OCI-LY1 (cell line): ENCODE data around the gene SLC15A5.

ENCODE experiments used
- H2AFZ ChIP-seq: fragments of 200-600 bp; sonication (generic), shearing (Covaris generic); 2 replicates; pipeline ENCODE4 v1.6.0; 2014; ENCODE audit warnings: antibody characterized with exemption, mild to moderate bottlenecking, low read length
- H3F3A ChIP-seq: fragments of 200-600 bp; sonication (generic), shearing (Covaris generic); 2 replicates; pipeline ENCODE4 v1.6.0; 2014; ENCODE audit warnings: mild to moderate bottlenecking, antibody characterized with exemption, low read length, moderate library complexity; ENCODE audit not compliant: insufficient read depth
- H3K27ac ChIP-seq: fragments of 200-600 bp; sonication (generic); 2 replicates; pipeline ENCODE4 v1.5.1; 2014; ENCODE audit warnings: low read length, mixed run types, mild to moderate bottlenecking, low read depth; ENCODE audit not compliant: poor library complexity, severe bottlenecking
- H3K27me3 ChIP-seq: fragments of 200-600 bp; sonication (generic); 2 replicates; pipeline ENCODE4 v1.6.0; 2014; ENCODE audit warnings: antibody characterized with exemption, mild to moderate bottlenecking, low read length, moderate library complexity; ENCODE audit not compliant: insufficient read depth
- H3K36me3 ChIP-seq: fragments of 200-600 bp; sonication (generic); 2 replicates; pipeline ENCODE4 v1.6.1; 2014; ENCODE audit warnings: mild to moderate bottlenecking, antibody characterized with exemption, low read length, moderate library complexity, mixed read lengths; ENCODE audit not compliant: insufficient read depth
- H3K4me1 ChIP-seq: fragments of 200-600 bp; sonication (generic); 2 replicates; pipeline ENCODE4 v1.5.1; 2014; ENCODE audit warnings: mild to moderate bottlenecking, low read length, moderate library complexity; ENCODE audit not compliant: insufficient read depth, severe bottlenecking
- H3K4me2 ChIP-seq: fragments of 200-600 bp; sonication (generic), shearing (Covaris generic); 2 replicates; pipeline ENCODE4 v1.6.1; 2014; ENCODE audit warnings: low read length
- H3K4me3 ChIP-seq: fragments of 200-600 bp; sonication (generic); 2 replicates; pipeline ENCODE4 v1.5.1; 2014; ENCODE audit warnings: low read length, low read depth, mild to moderate bottlenecking, mixed read lengths; ENCODE audit not compliant: poor library complexity, severe bottlenecking
- H3K79me2 ChIP-seq: fragments of 200-600 bp; shearing (Covaris generic); 2 replicates; pipeline ENCODE4 v1.6.1; 2016; ENCODE audit warnings: mixed run types, low read length, mixed read lengths; ENCODE audit not compliant: insufficient read depth
- H3K9ac ChIP-seq: fragments of 200-600 bp; sonication (generic), shearing (Covaris generic); 2 replicates; pipeline ENCODE4 v1.6.1; 2014; ENCODE audit warnings: mild to moderate bottlenecking, low read length, mixed read lengths
- H3K9me2 ChIP-seq: fragments of 200-600 bp; sonication (generic), shearing (Covaris generic); 2 replicates; pipeline ENCODE4 v1.6.1; 2014; ENCODE audit warnings: low read depth, mild to moderate bottlenecking, low read length, mixed read lengths
- H3K9me3 ChIP-seq: fragments of 200-600 bp; shearing (Covaris generic); 2 replicates; pipeline ENCODE4 v1.6.1; 2014; ENCODE audit warnings: low read length, mixed read lengths
- H4K20me1 ChIP-seq: fragments of 200-600 bp; sonication (generic), shearing (Covaris generic); 2 replicates; pipeline ENCODE4 v1.6.0; 2016; ENCODE audit warnings: mild to moderate bottlenecking, low read length; ENCODE audit not compliant: insufficient read depth
- CTCF ChIP-seq: fragments of 200-600 bp; sonication (generic), shearing (Covaris generic); IDR thresholded peaks from 2 replicates; pipeline ENCODE4 v1.5.1; 2017; ENCODE audit warnings: mild to moderate bottlenecking, antibody characterized with exemption, low read length, moderate library complexity, mixed read lengths
- EZH2 ChIP-seq: fragments of 200-600 bp; sonication (generic), shearing (Covaris generic); IDR thresholded peaks from 2 replicates; pipeline ENCODE4 v1.8.0; 2017; ENCODE audit warnings: borderline replicate concordance, mixed run types, mild to moderate bottlenecking, antibody characterized with exemption, low read length, moderate library complexity, mixed read lengths

The SLC15A5 gene

GRCh38 chr12:16324272-16324671 is 46.8 kb upstream of the SLC15A5 start:
- no peak overlapping the region for H3K4me2 ChIP-seq
- H3K27me3 ChIP-seq: no peaks in the 10 kb centered on the region; the same call in 1 of the 2 replicates
- H3K9me3 ChIP-seq: no peaks in the 10 kb centered on the region

GRCh38 chr12:16323638-16324037 is 46.2 kb upstream of the SLC15A5 start:
- Histone ChIP-seq H3K36me3 (no peaks in the 10 kb centered on the region), H3F3A (no peaks in the 10 kb centered on the region), H2AFZ (no peak overlapping the region), H3K4me3 (no peak overlapping the region), H3K27ac (no peak overlapping the region), H3K9me2 (no peaks in the 10 kb centered on the region), H4K20me1 (no peaks in the 10 kb centered on the region), H3K4me2 (no peak overlapping the region), H3K4me1 (no peaks in the 10 kb centered on the region), H3K9me3 (no peaks in the 10 kb centered on the region), H3K27me3 (no peaks in the 10 kb centered on the region; the same call in 1 of the 2 replicates), H3K79me2 (no peaks in the 10 kb centered on the region), H3K9ac (no peak overlapping the region)
- no peak for TF ChIP-seq CTCF
- no peak for TF ChIP-seq EZH2

More at GRCh38 chr12:16324272-16324671, 46.8 kb upstream of the SLC15A5 start:
- no peak overlapping the region for H3K4me3 ChIP-seq
- no peaks in the 10 kb centered on the region for H3F3A ChIP-seq
- no peaks in the 10 kb centered on the region for H3K4me1 ChIP-seq
- H3K79me2 ChIP-seq: no peaks in the 10 kb centered on the region
- H3K36me3 ChIP-seq: no peaks in the 10 kb centered on the region
- H3K9me2 ChIP-seq: no peaks in the 10 kb centered on the region
- no peak overlapping the region for H2AFZ ChIP-seq
- no peaks in the 10 kb centered on the region for H4K20me1 ChIP-seq
- TF ChIP-seq EZH2: no peak
- TF ChIP-seq CTCF: no peak
- H3K9ac ChIP-seq: no peak overlapping the region
- no peak overlapping the region for H3K27ac ChIP-seq

GRCh38 chr12:16323010-16323409 is 45.5 kb upstream of the SLC15A5 start:
- TF ChIP-seq EZH2: no peak
- no peak for TF ChIP-seq CTCF
- Histone ChIP-seq H3K9me3 (no peaks in the 10 kb centered on the region), H3K36me3 (no peaks in the 10 kb centered on the region), H3K4me3 (no peak overlapping the region), H3K9me2 (no peaks in the 10 kb centered on the region), H3K27ac (no peak overlapping the region), H3K4me2 (no peak overlapping the region), H3K79me2 (no peaks in the 10 kb centered on the region), H2AFZ (no peak overlapping the region), H3F3A (no peaks in the 10 kb centered on the region), H3K27me3 (no peaks in the 10 kb centered on the region; the same call in 1 of the 2 replicates), H4K20me1 (no peaks in the 10 kb centered on the region), H3K9ac (no peak overlapping the region), H3K4me1 (no peaks in the 10 kb centered on the region)
